ENCODE results near the gene PRRC1.
"Not testable (repeated sequence)": the region's sequence is repeated elsewhere in the genome, so short reads cannot be mapped to it uniquely, and the experiment has no call there.

Gene PRRC1

GRCh38 chr5:127562252-127562651, 44.8 kb downstream of the PRRC1 start:
- Histone ChIP-seq H3K27ac (ENCODE audit: low read depth, low read length) (no peak overlapping the region), H3K9me3 (ENCODE audit: control insufficient read depth in 5 of 5, low read length in 5 of 5) (no peaks in the 10 kb centered on the region), H3K4me1 (ENCODE audit: control insufficient read depth in 5 of 5, insufficient read depth in 5 of 5, low read length in 5 of 5) (peaks cover 0 to 5% (median 0%) of the 10 kb centered on the region in 5 donors), H3K36me3 (ENCODE audit: control insufficient read depth in 5 of 5, insufficient read depth in 5 of 5, low read length in 5 of 5) (peaks cover 0 to 5% (median 0%) of the 10 kb centered on the region in 5 donors), H3K9ac (ENCODE audit: low read length in 5 of 5) (no peak overlapping the region), H3K27me3 (ENCODE audit: control insufficient read depth in 5 of 5, insufficient read depth in 4 of 5, low read length in 5 of 5) (peaks cover 0 to under 1% (median 0%) of the 10 kb centered on the region in 5 donors), H3K4me3 (ENCODE audit: low read depth in 1 of 5, low read length in 5 of 5) (no peak overlapping the region)

GRCh38 chr5:127563136-127563535, 45.7 kb downstream of the PRRC1 start:
- H3K36me3 ChIP-seq (ENCODE audit: control insufficient read depth in 5 of 5, insufficient read depth in 5 of 5, low read length in 5 of 5): peaks cover 0 to 5% (median 0%) of the 10 kb centered on the region in 5 donors
- no peak overlapping the region for H3K27ac ChIP-seq (ENCODE audit: low read depth, low read length)
- H3K4me1 ChIP-seq (ENCODE audit: control insufficient read depth in 5 of 5, insufficient read depth in 5 of 5, low read length in 5 of 5): peaks cover 0 to 5% (median 0%) of the 10 kb centered on the region in 5 donors

GRCh38 chr5:127564002-127564769, 46.7 kb downstream of the PRRC1 start:
- Histone ChIP-seq H3K36me3 (ENCODE audit: control insufficient read depth in 5 of 5, insufficient read depth in 5 of 5, low read length in 5 of 5) (peaks cover 0 to 2% (median 0%) of the 10 kb centered on the region in 5 donors), H3K4me3 (ENCODE audit: low read depth in 1 of 5, low read length in 5 of 5) (no peak overlapping the region), H3K27me3 (ENCODE audit: control insufficient read depth in 5 of 5, insufficient read depth in 4 of 5, low read length in 5 of 5) (peaks cover 0 to 4% (median 0%) of the 10 kb centered on the region in 5 donors), H3K9ac (ENCODE audit: low read length in 5 of 5) (no peak overlapping the region), H3K27ac (ENCODE audit: low read depth, low read length) (no peak overlapping the region), H3K9me3 (ENCODE audit: control insufficient read depth in 5 of 5, low read length in 5 of 5) (no peaks in the 10 kb centered on the region), H3K4me1 (ENCODE audit: control insufficient read depth in 5 of 5, insufficient read depth in 5 of 5, low read length in 5 of 5) (peaks cover 0 to 5% (median 0%) of the 10 kb centered on the region in 5 donors)

More at GRCh38 chr5:127563136-127563535, 45.7 kb downstream of the PRRC1 start:
- Histone ChIP-seq H3K4me3 (ENCODE audit: low read depth in 1 of 5, low read length in 5 of 5) (no peak overlapping the region), H3K9ac (ENCODE audit: low read length in 5 of 5) (no peak overlapping the region), H3K9me3 (ENCODE audit: control insufficient read depth in 5 of 5, low read length in 5 of 5) (no peaks in the 10 kb centered on the region), H3K27me3 (ENCODE audit: control insufficient read depth in 5 of 5, insufficient read depth in 4 of 5, low read length in 5 of 5) (peaks cover 0 to 4% (median 0%) of the 10 kb centered on the region in 5 donors)

- Histone ChIP-seq H3K9me3 (ENCODE audit: control insufficient read depth in 5 of 5, low read length in 5 of 5) (no peaks in the 10 kb centered on the region), H3K4me3 (ENCODE audit: low read depth in 1 of 5, low read length in 5 of 5) (no peak overlapping the region), H3K27ac (ENCODE audit: low read depth, low read length) (no peak overlapping the region), H3K36me3 (ENCODE audit: control insufficient read depth in 5 of 5, insufficient read depth in 5 of 5, low read length in 5 of 5) (no peaks in the 10 kb centered on the region), H3K9ac (ENCODE audit: low read length in 5 of 5) (no peak overlapping the region), H3K27me3 (ENCODE audit: control insufficient read depth in 5 of 5, insufficient read depth in 4 of 5, low read length in 5 of 5) (peaks cover 0 to 4% (median 0%) of the 10 kb centered on the region in 5 donors), H3K4me1 (ENCODE audit: control insufficient read depth in 5 of 5, insufficient read depth in 5 of 5, low read length in 5 of 5) (peaks cover 0 to 5% (median 0%) of the 10 kb centered on the region in 5 donors)
These were observed 48.3 kb downstream of the PRRC1 start for GRCh38 chr5:127565586-127566270.

GRCh38 chr5:127567026-127567768, 49.8 kb downstream of the PRRC1 start:
- Histone ChIP-seq H3K4me3 (ENCODE audit: low read depth in 1 of 5, low read length in 5 of 5) (no peak overlapping the region), H3K27me3 (ENCODE audit: control insufficient read depth in 5 of 5, insufficient read depth in 4 of 5, low read length in 5 of 5) (peaks cover 0 to 4% (median 0%) of the 10 kb centered on the region in 5 donors), H3K36me3 (ENCODE audit: control insufficient read depth in 5 of 5, insufficient read depth in 5 of 5, low read length in 5 of 5) (no peaks in the 10 kb centered on the region), H3K9me3 (ENCODE audit: control insufficient read depth in 5 of 5, low read length in 5 of 5) (no peaks in the 10 kb centered on the region), H3K9ac (ENCODE audit: low read length in 5 of 5) (no peak overlapping the region), H3K27ac (ENCODE audit: low read depth, low read length) (no peak overlapping the region), H3K4me1 (ENCODE audit: control insufficient read depth in 5 of 5, insufficient read depth in 5 of 5, low read length in 5 of 5) (peaks cover 0 to 5% (median 0%) of the 10 kb centered on the region in 5 donors)

DNA sequence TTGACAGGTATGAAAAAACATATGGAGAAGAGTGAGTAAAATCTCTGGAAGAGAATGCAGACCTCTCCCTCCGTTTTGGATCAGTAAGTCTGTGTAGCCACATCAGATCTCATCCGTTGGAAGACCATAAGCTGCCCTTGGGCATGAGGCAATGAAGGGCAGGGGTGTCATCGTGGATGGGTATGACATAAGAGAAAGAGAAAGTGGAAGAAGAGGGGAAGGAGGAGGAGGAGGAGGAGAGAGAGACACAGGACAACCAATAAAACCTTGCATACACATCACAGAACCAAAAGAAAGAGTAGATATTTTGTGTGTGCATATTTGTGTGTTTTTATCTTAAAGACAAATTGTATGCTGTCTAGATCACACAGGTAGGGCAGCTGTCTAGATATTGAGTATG, 50.7 kb downstream of the PRRC1 start:
- no peaks in the 10 kb centered on the region for H3K36me3 ChIP-seq (ENCODE audit: control insufficient read depth in 5 of 5, insufficient read depth in 5 of 5, low read length in 5 of 5)
- H3K4me3 ChIP-seq (ENCODE audit: low read depth in 1 of 5, low read length in 5 of 5): no peak overlapping the region
- no peak overlapping the region for H3K9ac ChIP-seq (ENCODE audit: low read length in 5 of 5)
- no peaks in the 10 kb centered on the region for H3K9me3 ChIP-seq (ENCODE audit: control insufficient read depth in 5 of 5, low read length in 5 of 5)
- H3K4me1 ChIP-seq (ENCODE audit: control insufficient read depth in 5 of 5, insufficient read depth in 5 of 5, low read length in 5 of 5): no peaks in the 10 kb centered on the region
- peaks cover 0 to 4% (median 0%) of the 10 kb centered on the region in 5 donors for H3K27me3 ChIP-seq (ENCODE audit: control insufficient read depth in 5 of 5, insufficient read depth in 4 of 5, low read length in 5 of 5)
- H3K27ac ChIP-seq (ENCODE audit: low read depth, low read length): no peak overlapping the region

DNA sequence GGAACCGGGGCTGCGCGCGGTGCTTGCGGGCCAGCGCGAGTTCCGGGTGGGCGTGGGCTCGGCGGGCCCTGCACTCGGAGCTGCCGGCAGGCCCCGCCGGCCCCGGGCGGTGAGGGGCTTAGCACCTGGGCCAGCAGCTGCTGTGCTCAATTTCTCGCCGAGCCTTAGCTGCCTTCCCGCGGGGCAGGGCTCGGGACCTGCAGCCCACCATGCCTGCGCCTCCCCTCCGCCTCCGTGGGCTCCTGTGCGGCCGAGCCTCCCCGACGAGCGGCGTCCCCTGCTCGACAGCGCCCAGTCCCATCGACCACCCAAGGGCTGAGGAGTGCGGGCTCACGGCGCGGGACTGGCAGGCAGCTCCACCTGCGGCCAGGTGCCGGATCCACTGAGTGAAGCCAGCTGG, 52.0 kb downstream of the PRRC1 start:
- H3K27me3 ChIP-seq (ENCODE audit: control insufficient read depth in 5 of 5, insufficient read depth in 4 of 5, low read length in 5 of 5); H3K4me3 ChIP-seq (ENCODE audit: low read depth in 1 of 5, low read length in 5 of 5); H3K4me1 ChIP-seq (ENCODE audit: control insufficient read depth in 5 of 5, insufficient read depth in 5 of 5, low read length in 5 of 5); H3K27ac ChIP-seq (ENCODE audit: low read depth, low read length); H3K36me3 ChIP-seq (ENCODE audit: control insufficient read depth in 5 of 5, insufficient read depth in 5 of 5, low read length in 5 of 5); H3K9me3 ChIP-seq (ENCODE audit: control insufficient read depth in 5 of 5, low read length in 5 of 5); H3K9ac ChIP-seq (ENCODE audit: low read length in 5 of 5): not testable (repeated sequence)

GRCh38 chr5:127571314-127572131, 54.1 kb downstream of the PRRC1 start:
- no peaks in the 10 kb centered on the region for H3K36me3 ChIP-seq (ENCODE audit: control insufficient read depth in 5 of 5, insufficient read depth in 5 of 5, low read length in 5 of 5)
- H3K27me3 ChIP-seq (ENCODE audit: control insufficient read depth in 5 of 5, insufficient read depth in 4 of 5, low read length in 5 of 5): peaks cover 0 to 4% (median 0%) of the 10 kb centered on the region in 5 donors
- H3K9ac ChIP-seq (ENCODE audit: low read length in 5 of 5): no peak overlapping the region
- peaks cover 0 to 4% (median 3%) of the 10 kb centered on the region in 5 donors for H3K9me3 ChIP-seq (ENCODE audit: control insufficient read depth in 5 of 5, low read length in 5 of 5)
- H3K4me1 ChIP-seq (ENCODE audit: control insufficient read depth in 5 of 5, insufficient read depth in 5 of 5, low read length in 5 of 5): no peaks in the 10 kb centered on the region
- no peak overlapping the region for H3K27ac ChIP-seq (ENCODE audit: low read depth, low read length)
- no peak overlapping the region for H3K4me3 ChIP-seq (ENCODE audit: low read depth in 1 of 5, low read length in 5 of 5)

DNA sequence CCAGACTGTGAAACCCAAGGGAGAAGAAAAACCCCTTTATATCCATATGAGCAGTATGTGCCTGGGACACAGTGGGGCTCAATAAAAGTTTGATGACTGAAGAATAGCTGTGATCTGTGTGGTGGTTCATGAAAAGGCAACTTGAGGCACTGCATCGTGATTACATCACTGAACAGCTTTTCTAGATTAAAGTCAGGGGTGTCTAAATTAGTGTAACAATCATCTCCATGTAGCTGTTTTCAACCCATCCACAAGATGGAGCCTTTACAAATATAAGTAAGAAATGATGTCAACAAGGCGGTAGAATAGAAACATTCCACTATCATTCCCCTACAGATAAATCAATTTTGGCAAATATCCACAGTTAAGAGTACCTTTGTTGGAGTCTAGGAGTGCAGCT, 55.5 kb downstream of the PRRC1 start:
- Histone ChIP-seq H3K36me3 (ENCODE audit: control insufficient read depth in 5 of 5, insufficient read depth in 5 of 5, low read length in 5 of 5) (no peaks in the 10 kb centered on the region), H3K4me3 (ENCODE audit: low read depth in 1 of 5, low read length in 5 of 5) (no peak overlapping the region), H3K27ac (ENCODE audit: low read depth, low read length) (no peak overlapping the region)

More for the DNA sequence above, 55.5 kb downstream of the PRRC1 start:
- Histone ChIP-seq H3K9ac (ENCODE audit: low read length in 5 of 5) (no peak overlapping the region), H3K4me1 (ENCODE audit: control insufficient read depth in 5 of 5, insufficient read depth in 5 of 5, low read length in 5 of 5) (no peaks in the 10 kb centered on the region), H3K9me3 (ENCODE audit: control insufficient read depth in 5 of 5, low read length in 5 of 5) (peaks cover 0 to 4% (median 3%) of the 10 kb centered on the region in 5 donors), H3K27me3 (ENCODE audit: control insufficient read depth in 5 of 5, insufficient read depth in 4 of 5, low read length in 5 of 5) (no peaks in the 10 kb centered on the region)
